ENCODE measurements around the gene GPR160.

Gene GPR160

GRCh38 chr3:170037463-170038433, at the start of gene GPR160:
GPR160 (plus strand) TSS chr3:170037995; CDS start chr3:170083973, 45,978 bp downstream.
- TF ChIP-seq, protein P1, sequence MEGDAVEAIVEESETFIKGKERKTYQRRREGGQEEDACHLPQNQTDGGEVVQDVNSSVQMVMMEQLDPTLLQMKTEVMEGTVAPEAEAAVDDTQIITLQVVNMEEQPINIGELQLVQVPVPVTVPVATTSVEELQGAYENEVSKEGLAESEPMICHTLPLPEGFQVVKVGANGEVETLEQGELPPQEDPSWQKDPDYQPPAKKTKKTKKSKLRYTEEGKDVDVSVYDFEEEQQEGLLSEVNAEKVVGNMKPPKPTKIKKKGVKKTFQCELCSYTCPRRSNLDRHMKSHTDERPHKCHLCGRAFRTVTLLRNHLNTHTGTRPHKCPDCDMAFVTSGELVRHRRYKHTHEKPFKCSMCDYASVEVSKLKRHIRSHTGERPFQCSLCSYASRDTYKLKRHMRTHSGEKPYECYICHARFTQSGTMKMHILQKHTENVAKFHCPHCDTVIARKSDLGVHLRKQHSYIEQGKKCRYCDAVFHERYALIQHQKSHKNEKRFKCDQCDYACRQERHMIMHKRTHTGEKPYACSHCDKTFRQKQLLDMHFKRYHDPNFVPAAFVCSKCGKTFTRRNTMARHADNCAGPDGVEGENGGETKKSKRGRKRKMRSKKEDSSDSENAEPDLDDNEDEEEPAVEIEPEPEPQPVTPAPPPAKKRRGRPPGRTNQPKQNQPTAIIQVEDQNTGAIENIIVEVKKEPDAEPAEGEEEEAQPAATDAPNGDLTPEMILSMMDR (IDR thresholded peaks at IDR 0.05; ENCODE audit: low read depth, low read length) = peak; percentile 71
- peak within 1 kb of the TSS; percentile 41 to 51 for H3K4me3 ChIP-seq (replicated peaks in 1 of 2; ENCODE audit: low read depth in 2 of 2, low read length in 2 of 2)
- peak; percentile 43 for DNase-seq (ENCODE audit: low read depth in 2 of 2)

GRCh38 chr3:169990431-169990830, 47.4 kb upstream of the GPR160 start:
- TF ChIP-seq, protein P1 (IDR thresholded peaks at IDR 0.05; ENCODE audit: low read depth, low read length) = no peak
- no peak for DNase-seq (ENCODE audit: low read depth in 2 of 2)

GRCh38 chr3:169992156-169992555, 45.6 kb upstream of the GPR160 start:
- H3K4me3 ChIP-seq (replicated peaks in 1 of 2; ENCODE audit: low read depth in 2 of 2, low read length in 2 of 2) = no peak overlapping the region
- DNase-seq (ENCODE audit: low read depth in 2 of 2) = no peak
- TF ChIP-seq, protein P1 (IDR thresholded peaks at IDR 0.05; ENCODE audit: low read depth, low read length) = no peak

More at GRCh38 chr3:169990431-169990830, 47.4 kb upstream of the GPR160 start:
- H3K4me3 ChIP-seq (replicated peaks in 1 of 2; ENCODE audit: low read depth in 2 of 2, low read length in 2 of 2) = no peak overlapping the region

- no peak for DNase-seq (ENCODE audit: low read depth in 2 of 2)
- TF ChIP-seq, protein P1 (IDR thresholded peaks at IDR 0.05; ENCODE audit: low read depth, low read length) = no peak
- H3K4me3 ChIP-seq (replicated peaks in 1 of 2; ENCODE audit: low read depth in 2 of 2, low read length in 2 of 2) = no peak overlapping the region
Observed at GRCh38 chr3:169992781-169993180, 45.0 kb upstream of the GPR160 start.

DNA sequence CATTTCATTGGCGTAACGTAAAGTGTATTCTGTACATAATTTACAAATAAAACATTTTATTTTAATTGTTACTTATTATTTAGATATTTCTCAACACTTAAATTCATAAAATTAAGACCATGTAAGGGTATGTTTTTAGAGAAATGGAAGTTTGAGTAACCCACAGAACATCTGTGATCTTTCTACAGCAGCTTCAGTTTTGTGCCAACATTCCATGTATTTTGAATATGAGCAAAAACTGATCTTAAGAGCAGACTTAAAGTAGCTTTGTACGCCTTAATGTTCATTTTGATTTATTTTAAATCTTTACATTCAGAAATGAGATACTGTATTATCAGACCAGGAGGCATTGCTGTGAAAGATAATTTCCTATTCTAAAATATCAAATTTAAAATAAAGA, 44.0 kb upstream of the GPR160 start:
- no peak for DNase-seq (ENCODE audit: low read depth in 2 of 2)
- H3K4me3 ChIP-seq (replicated peaks in 1 of 2; ENCODE audit: low read depth in 2 of 2, low read length in 2 of 2) = no peak overlapping the region
- TF ChIP-seq, protein P1 (IDR thresholded peaks at IDR 0.05; ENCODE audit: low read depth, low read length) = no peak

GRCh38 chr3:169996063-169996462, 41.7 kb upstream of the GPR160 start:
- no peak for DNase-seq (ENCODE audit: low read depth in 2 of 2)
- no peak overlapping the region for H3K4me3 ChIP-seq (replicated peaks in 1 of 2; ENCODE audit: low read depth in 2 of 2, low read length in 2 of 2)
- TF ChIP-seq, protein P1 (IDR thresholded peaks at IDR 0.05; ENCODE audit: low read depth, low read length) = no peak

All from cardiac fibroblast (primary cell).